Calu3 (cell line): Measurements from ENCODE around the gene BBOF1. TPM values are rescaled to one million over a fixed set of nuclear protein-coding genes. Genes with fewer than 3 reads are reported as not detected.

ENCODE experiments used
- BruUV-seq: library from RNA; stranded (reverse); fragments of 400-500 nt; replicated peaks from 2 replicates; lab custom pipeline; 2021; lab: Mats Ljungman, UMichigan
- CTCF ChIA-PET: fragments of 300-600 bp; sonication (Branson Sonifier 250); formaldehyde crosslinking; loops from one replicate; lab custom pipeline; 2022; ENCODE audit warnings: antibody characterized with exemption; lab: Charles Lee
- DNase-seq: peaks from one replicate; pipeline ENCODE4 v3.0.0; 2022
- H3K27ac Mint-ChIP-seq: one replicate; pipeline ENCODE4 v1.8.0; 2022; ENCODE audit warnings: mixed read lengths; ENCODE audit not compliant: unreplicated experiment
- H3K27me3 Mint-ChIP-seq: one replicate; pipeline ENCODE4 v1.8.0; 2022; ENCODE audit warnings: mixed read lengths; ENCODE audit not compliant: unreplicated experiment
- H3K36me3 Mint-ChIP-seq: one replicate; pipeline ENCODE4 v1.8.0; 2022; ENCODE audit warnings: mild to moderate bottlenecking, moderate library complexity, mixed read lengths; ENCODE audit not compliant: insufficient read depth, unreplicated experiment
- H3K4me1 Mint-ChIP-seq: one replicate; pipeline ENCODE4 v1.8.0; 2022; ENCODE audit warnings: mild to moderate bottlenecking, low read depth, mixed read lengths; ENCODE audit not compliant: unreplicated experiment
- H3K4me3 Mint-ChIP-seq: one replicate; pipeline ENCODE4 v1.8.0; 2022; ENCODE audit warnings: mild to moderate bottlenecking, low read depth, moderate library complexity, mixed read lengths; ENCODE audit not compliant: unreplicated experiment
- H3K9me3 Mint-ChIP-seq: one replicate; pipeline ENCODE4 v1.8.0; 2022; ENCODE audit warnings: low read depth, mixed read lengths; ENCODE audit not compliant: unreplicated experiment
- CTCF ChIP-seq: fragments of 200-600 bp; IDR thresholded peaks from one replicate; pipeline ENCODE4 v1.8.0; 2022; ENCODE audit warnings: antibody characterized with exemption; ENCODE audit not compliant: unreplicated experiment
- intact Hi-C: fragments of 100-400 bp; cut with micrococcal nuclease; formaldehyde crosslinking; loops from one replicate; pipeline ENCODE4 v1.10.0; 2022; ENCODE audit not compliant: unreplicated experiment
- total RNA-seq: library from RNA; stranded (reverse); gene quantifications from 2 replicates; pipeline ENCODE4 v1.2.3, GENCODE V29; 2022

The BBOF1 gene
- total RNA-seq, 1 experiment from 2014 or later = 1.3 TPM

- Mint-ChIP-seq H3K27me3 (no peaks in the 10 kb centered on the region), H3K4me3 (no peak overlapping the region), H3K9me3 (no peaks in the 10 kb centered on the region), H3K4me1 (no peaks in the 10 kb centered on the region), H3K36me3 (no peaks in the 10 kb centered on the region), H3K27ac (no peak overlapping the region)
- CTCF ChIA-PET = no interaction called here
- DNase-seq = no peak
- intact Hi-C loops = no loop called here
- BruUV-seq = no TSS peak
- no peak for TF ChIP-seq CTCF
Observed at GRCh38 chr14:74045522-74045921, 26.4 kb downstream of the BBOF1 start.

- DNase-seq = peak; percentile 24
- Mint-ChIP-seq H3K4me1 (no peaks in the 10 kb centered on the region), H3K9me3 (no peaks in the 10 kb centered on the region), H3K27me3 (no peaks in the 10 kb centered on the region), H3K27ac (no peak overlapping the region), H3K4me3 (no peak overlapping the region), H3K36me3 (no peaks in the 10 kb centered on the region)
- no peak for TF ChIP-seq CTCF
- no TSS peak for BruUV-seq
- CTCF ChIA-PET = interaction anchor here (0.6 kb wide), 1 partner anchor 713 kb away, joined by 3 read pairs; no protein-coding TSS in a partner anchor
- intact Hi-C loops = no loop called here
Observed at GRCh38 chr14:74048281-74048680, 29.1 kb downstream of the BBOF1 start.

- no TSS peak for BruUV-seq
- intact Hi-C loops = no loop called here
- Mint-ChIP-seq H3K27me3 (no peaks in the 10 kb centered on the region), H3K9me3 (no peaks in the 10 kb centered on the region), H3K36me3 (no peaks in the 10 kb centered on the region), H3K27ac (no peak overlapping the region), H3K4me3 (no peak overlapping the region), H3K4me1 (no peaks in the 10 kb centered on the region)
- no peak for TF ChIP-seq CTCF
- CTCF ChIA-PET = interaction anchor here (0.9 kb wide), 1 partner anchor 14 kb away, joined by 3 read pairs; no protein-coding TSS in a partner anchor
- DNase-seq = no peak
Observed at GRCh38 chr14:74049876-74050495, 30.8 kb downstream of the BBOF1 start.

GRCh38 chr14:74062809-74063150 is 43.6 kb downstream of the BBOF1 start:
- no TSS peak for BruUV-seq

More at GRCh38 chr14:74062809-74063150, 43.6 kb downstream of the BBOF1 start:
- Mint-ChIP-seq H3K36me3 (peaks cover 16% of the 10 kb centered on the region), H3K4me3 (no peak overlapping the region), H3K27me3 (no peaks in the 10 kb centered on the region), H3K9me3 (no peaks in the 10 kb centered on the region), H3K4me1 (no peaks in the 10 kb centered on the region), H3K27ac (no peak overlapping the region)
- TF ChIP-seq CTCF = no peak
- DNase-seq = no peak
- intact Hi-C loops = no loop called here
- CTCF ChIA-PET = no interaction called here
